Measurements from ENCODE around the gene GSTA4.
"Not testable (repeated sequence)": the region's sequence is repeated elsewhere in the genome, so short reads cannot be mapped to it uniquely, and the experiment has no call there.

The GSTA4 gene

DNA sequence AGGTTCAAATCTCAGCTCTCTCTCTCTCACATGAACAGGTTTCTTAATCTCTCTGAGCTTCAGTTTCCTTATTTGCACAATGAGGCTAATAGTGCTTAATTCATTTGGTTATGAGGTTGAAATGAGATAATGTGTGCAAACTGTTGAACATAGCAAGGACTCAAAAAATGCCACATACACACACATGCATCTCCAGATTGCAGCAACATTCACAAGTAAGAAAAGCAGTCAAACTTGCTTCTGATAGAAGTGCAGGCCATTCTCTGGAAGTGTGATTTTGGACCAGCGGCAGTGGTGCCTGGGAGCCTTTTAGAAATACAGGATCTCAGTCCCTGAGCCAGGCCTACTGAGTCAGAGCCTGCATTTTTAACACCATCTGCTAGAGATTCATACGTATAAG, 25.7 kb downstream of the GSTA4 start:
- no peak for DNase-seq

GRCh38 chr6:52966101-52966500, 29.0 kb downstream of the GSTA4 start:
- no peak for DNase-seq

GRCh38 chr6:52965380-52965779, 29.7 kb downstream of the GSTA4 start:
- no peak for DNase-seq

GRCh38 chr6:52964318-52964717, 30.8 kb downstream of the GSTA4 start:
- DNase-seq: no peak

- DNase-seq: no peak
Measured at GRCh38 chr6:52962701-52963100, 32.4 kb downstream of the GSTA4 start.

DNA sequence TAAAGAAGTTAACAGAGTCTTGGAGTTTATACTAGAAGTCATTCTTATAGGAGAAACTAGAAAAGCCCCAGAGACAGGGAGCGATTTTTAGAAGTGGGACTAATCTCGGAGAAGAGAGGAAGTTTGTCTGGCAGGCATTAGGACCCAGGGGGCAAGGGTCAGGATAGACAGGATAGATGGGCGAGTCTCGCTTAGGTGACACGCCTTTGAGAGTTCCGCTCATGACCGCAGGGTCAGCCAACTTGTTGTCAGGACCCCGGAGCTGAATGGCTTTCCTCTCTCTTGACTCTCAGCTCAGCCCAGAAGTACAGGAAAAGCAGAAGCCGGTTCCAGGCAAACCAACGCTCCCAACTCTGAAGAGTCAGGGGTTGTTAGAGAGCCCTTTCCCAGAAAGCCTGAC, 34.1 kb downstream of the GSTA4 start:
- not testable (repeated sequence) for DNase-seq

- not testable (repeated sequence) for DNase-seq
Measured at GRCh38 chr6:52960211-52960610, 34.9 kb downstream of the GSTA4 start.

DNA sequence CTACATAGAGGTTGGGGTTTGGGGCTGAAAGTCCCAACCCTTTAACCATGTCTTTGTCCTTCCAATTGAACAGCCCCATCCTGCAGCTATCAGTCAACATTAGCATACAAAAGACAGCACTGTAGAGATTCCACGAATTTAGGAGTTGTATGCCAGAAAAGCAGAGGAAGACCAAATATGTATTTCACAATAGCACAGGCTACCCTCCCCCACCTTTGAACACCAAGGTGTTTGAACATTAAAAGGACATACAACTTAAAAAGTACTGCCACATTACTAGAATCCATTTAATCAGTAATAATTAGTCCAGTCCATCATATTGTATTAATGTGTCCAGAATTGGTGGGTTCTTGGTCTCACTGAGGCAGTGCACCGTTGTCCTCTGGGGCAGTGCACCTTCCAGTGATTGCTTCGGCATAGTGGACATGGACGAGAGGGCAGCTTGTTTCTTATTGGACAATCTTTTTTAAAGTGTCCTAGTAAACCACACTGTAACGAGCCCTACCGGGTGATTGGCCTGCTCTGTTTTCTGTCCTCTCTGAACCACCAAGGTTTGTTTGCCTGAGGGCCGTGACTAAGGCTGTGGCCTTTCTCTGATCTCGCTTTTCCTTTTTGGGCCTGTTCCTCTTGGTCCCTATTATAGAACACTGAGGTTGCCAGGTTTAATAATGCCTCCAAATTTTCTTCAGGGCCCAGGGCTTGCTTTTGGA, 36.4 kb downstream of the GSTA4 start:
- no peak for DNase-seq

GRCh38 chr6:52955871-52956270, 39.2 kb downstream of the GSTA4 start:
- no peak for DNase-seq

- DNase-seq: no peak
Measured at GRCh38 chr6:52953911-52954839, 40.9 kb downstream of the GSTA4 start.

DNA sequence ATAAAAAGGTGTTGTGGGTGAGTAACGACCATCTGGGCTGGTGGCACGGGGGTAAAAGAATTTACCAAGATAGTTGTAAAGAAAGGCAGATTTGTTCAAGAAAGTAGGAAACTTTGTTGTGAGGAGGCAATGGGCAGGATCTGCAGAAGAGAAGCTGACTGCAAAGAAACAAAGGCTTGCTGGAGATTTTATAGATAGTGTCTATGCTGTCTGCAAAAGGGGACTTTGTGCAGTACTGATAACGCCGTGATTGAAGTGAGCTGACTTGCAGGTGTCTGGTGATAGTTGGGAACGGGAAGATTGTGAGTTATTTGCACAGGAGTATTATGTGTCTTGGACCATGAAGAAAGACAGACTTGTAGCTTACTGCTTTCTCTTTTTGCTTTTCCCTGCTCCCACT, 48.8 kb downstream of the GSTA4 start:
- DNase-seq: no peak

DNA sequence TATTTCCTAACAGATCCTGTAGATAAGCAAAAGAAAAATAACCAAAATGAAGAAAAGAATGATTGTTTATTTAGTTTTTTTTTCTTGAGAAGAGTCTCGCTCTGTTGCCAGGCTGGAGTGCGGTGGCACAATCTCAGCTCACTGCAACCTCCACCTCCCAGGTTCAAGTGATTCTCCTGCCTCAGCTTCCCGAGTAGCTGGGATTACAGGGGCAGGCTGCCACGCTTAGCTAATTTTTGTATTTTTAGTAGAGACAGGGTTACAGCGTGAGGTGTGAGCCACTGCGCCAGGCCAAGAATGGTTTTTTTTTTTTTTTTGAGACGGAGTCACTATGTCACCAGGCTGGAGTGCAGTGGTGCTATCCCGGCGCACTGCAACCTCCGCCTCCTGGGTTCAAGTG, 52.3 kb downstream of the GSTA4 start:
- not testable (repeated sequence) for DNase-seq

DNA sequence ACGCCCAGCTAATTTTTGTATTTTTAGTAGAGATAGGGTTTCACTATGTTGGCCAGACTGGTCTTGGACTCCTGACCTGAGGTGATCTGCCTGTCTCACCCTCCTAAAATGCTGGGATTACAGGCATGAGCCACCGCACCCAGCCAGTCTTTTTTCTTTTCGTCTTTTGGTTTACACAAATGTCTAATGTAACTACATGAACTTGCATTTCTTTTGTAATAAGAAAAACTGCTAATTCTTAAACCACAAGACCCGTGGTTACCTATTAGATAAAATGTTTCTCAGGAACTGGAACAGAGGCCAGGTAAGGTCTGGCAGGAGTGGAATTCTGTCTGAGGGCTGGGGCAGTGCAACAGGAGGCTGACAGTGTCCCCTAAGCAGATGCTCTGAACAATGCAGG, 52.9 kb downstream of the GSTA4 start:
- DNase-seq: no peak

- DNase-seq: no peak
Measured at GRCh38 chr6:52937908-52938307, 57.2 kb downstream of the GSTA4 start.

DNA sequence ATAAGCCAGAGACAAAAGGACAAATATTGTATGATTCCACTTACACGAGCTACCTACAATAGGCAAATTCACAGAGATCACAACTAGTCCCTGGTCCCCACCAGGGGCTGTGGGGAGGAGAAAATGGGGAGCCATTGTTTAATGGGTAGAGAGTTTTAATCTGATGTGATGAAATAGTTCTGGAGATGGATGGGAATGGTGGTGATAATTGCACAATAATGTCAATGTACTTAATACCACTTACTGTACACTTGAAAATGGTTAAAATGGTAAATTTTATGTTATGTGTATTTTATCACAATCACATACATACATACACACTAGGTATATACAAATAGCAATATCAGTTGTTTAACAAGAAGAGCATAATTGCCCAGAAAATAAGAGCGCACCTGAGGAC, 61.3 kb downstream of the GSTA4 start:
- no peak for DNase-seq

- no peak for DNase-seq
Measured at GRCh38 chr6:52931351-52931750, 63.7 kb downstream of the GSTA4 start.

- peak; percentile 10 for DNase-seq
Measured at GRCh38 chr6:52929321-52930164, 65.5 kb downstream of the GSTA4 start.
